Type B pancreatic cell (in vitro differentiated cells): Measurements from ENCODE around the gene CFAP221. TPM values are rescaled to one million over a fixed set of nuclear protein-coding genes. Genes with fewer than 3 reads are reported as not detected.

ENCODE experiments used
- DNase-seq: peaks from one replicate; pipeline ENCODE4 v3.0.0; 2021; ENCODE audit warnings: mixed read lengths; ENCODE audit not compliant: unreplicated experiment; ENCODE audit errors: extremely low spot score
- H3K27ac Mint-ChIP-seq: 2 replicates; pipeline ENCODE4 v1.8.0; 2021; ENCODE audit warnings: mild to moderate bottlenecking, mixed read lengths
- H3K27me3 Mint-ChIP-seq: 2 replicates; pipeline ENCODE4 v1.8.0; 2021; ENCODE audit warnings: mixed read lengths
- H3K36me3 Mint-ChIP-seq: 2 replicates; pipeline ENCODE4 v1.8.0; 2021; ENCODE audit warnings: mixed read lengths
- H3K4me1 Mint-ChIP-seq: one replicate; pipeline ENCODE4 v1.8.0; 2021; ENCODE audit warnings: mixed read lengths; ENCODE audit not compliant: unreplicated experiment
- H3K4me3 Mint-ChIP-seq: 2 replicates; pipeline ENCODE4 v1.8.0; 2021; ENCODE audit warnings: mild to moderate bottlenecking, mixed read lengths
- H3K9me3 Mint-ChIP-seq: 2 replicates; pipeline ENCODE4 v1.8.0; 2021; ENCODE audit warnings: mixed read lengths
- total RNA-seq: library from RNA; stranded (reverse); gene quantifications from 2 replicates; pipeline ENCODE4 v1.2.1, GENCODE V29; 2021; ENCODE audit warnings: low replicate concordance
- TF ChIP-seq, protein P1 (sequence below): fragments of 200-600 bp; sonication (generic); conservative IDR thresholded peaks from 2 replicates; pipeline ENCODE4 v1.5.0; 2021; ENCODE audit warnings: antibody characterized with exemption, mild to moderate bottlenecking

Gene CFAP221
- total RNA-seq, 1 donor from 2014 or later, result 4.8 TPM

DNA sequence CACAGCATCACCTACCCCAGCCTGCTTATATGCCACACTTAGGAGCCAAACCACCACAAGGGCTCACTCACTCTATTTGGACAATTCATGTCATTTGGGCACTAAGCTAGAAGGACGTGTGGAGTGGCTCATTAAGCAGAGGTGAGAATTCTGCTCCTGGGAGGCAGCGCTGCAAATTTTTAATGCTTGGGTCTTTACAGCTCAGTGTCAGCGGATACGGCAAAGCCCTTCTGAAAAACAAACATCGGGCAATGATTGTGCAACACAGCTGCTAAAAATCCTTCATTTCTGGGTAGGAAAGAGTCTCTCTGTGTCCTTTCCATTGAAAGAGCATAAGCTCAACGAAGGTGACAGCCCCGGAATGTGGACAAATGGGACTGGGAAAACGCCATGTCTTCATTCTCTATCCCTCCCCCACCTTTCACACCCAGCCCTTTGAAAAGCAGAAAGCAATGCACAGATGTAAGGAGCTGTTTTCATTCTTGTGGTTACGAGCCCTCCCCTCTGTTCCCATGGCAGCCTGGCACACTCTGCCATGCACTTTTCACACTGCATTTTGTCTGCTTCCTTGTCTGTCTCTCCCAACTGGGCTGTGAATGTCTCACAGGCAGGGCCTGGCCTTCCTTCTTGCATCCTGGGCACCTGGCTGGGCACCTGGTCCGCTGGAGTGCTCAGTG is 150.7 kb downstream of the CFAP221 start:
- no peak for DNase-seq
- H3K27me3 Mint-ChIP-seq, result peaks cover 2% of the 10 kb centered on the region
- peaks cover 6% of the 10 kb centered on the region for H3K36me3 Mint-ChIP-seq
- TF ChIP-seq, protein P1, sequence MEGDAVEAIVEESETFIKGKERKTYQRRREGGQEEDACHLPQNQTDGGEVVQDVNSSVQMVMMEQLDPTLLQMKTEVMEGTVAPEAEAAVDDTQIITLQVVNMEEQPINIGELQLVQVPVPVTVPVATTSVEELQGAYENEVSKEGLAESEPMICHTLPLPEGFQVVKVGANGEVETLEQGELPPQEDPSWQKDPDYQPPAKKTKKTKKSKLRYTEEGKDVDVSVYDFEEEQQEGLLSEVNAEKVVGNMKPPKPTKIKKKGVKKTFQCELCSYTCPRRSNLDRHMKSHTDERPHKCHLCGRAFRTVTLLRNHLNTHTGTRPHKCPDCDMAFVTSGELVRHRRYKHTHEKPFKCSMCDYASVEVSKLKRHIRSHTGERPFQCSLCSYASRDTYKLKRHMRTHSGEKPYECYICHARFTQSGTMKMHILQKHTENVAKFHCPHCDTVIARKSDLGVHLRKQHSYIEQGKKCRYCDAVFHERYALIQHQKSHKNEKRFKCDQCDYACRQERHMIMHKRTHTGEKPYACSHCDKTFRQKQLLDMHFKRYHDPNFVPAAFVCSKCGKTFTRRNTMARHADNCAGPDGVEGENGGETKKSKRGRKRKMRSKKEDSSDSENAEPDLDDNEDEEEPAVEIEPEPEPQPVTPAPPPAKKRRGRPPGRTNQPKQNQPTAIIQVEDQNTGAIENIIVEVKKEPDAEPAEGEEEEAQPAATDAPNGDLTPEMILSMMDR, result no peak
- H3K4me1 Mint-ChIP-seq, result peaks cover 19% of the 10 kb centered on the region
- peak overlapping the region; percentile 15 for H3K4me3 Mint-ChIP-seq
- no peaks in the 10 kb centered on the region for H3K9me3 Mint-ChIP-seq
- no peak overlapping the region for H3K27ac Mint-ChIP-seq

DNA sequence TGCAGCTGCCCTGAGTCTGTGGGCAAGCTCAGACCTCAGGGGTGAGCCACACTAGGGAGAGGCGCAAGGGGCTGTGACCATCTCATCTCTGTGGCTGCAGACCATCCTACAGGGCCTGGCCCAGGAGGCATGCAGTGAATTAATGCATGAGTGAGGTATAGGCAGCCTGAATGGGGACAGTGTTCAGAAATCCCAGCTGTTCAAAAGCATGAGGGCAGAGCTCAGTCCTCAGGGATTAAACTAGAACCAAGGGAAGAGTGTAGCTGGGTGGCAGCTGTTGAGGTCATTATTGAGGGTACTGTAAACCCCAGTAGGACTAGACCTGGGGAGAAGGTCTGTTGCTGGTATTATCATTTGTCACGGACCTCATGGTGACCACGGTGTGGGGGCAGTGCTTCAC is 151.8 kb downstream of the CFAP221 start:
- DNase-seq, result no peak
- Mint-ChIP-seq H3K27ac (no peak overlapping the region), H3K27me3 (peaks cover 4% of the 10 kb centered on the region), H3K4me1 (peaks cover 24% of the 10 kb centered on the region), H3K9me3 (no peaks in the 10 kb centered on the region), H3K36me3 (peaks cover 3% of the 10 kb centered on the region), H3K4me3 (no peak overlapping the region)
- TF ChIP-seq, protein P1, result no peak

DNA sequence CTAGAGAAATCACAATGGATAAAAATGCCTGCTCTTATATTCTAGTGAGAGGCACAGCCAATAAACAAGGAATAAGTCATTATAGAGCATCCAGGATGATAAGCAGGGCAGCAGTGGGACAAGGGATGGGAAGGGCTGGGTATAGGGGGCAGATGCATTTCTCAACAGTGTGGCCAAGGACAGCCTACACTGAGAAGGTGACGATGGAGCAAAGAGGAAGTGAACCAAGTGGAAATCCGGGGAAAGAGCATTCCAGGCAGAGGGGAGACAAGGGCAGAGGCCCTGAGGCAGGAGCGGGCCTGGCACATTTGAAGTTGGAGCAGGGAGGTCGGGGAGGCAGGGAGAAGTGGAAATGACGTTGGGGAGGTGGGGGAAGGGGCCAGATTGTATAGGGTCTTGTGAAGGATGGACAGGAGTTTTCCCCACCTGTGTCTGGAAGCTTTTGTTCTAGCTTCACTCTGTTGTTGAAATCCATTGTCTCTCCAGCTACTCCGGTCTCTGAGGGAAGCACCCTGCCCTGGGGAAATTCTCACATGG is 152.3 kb downstream of the CFAP221 start:
- peaks cover 4% of the 10 kb centered on the region for H3K27me3 Mint-ChIP-seq
- H3K9me3 Mint-ChIP-seq, result no peaks in the 10 kb centered on the region
- H3K4me1 Mint-ChIP-seq, result peaks cover 30% of the 10 kb centered on the region
- no peak for DNase-seq
- TF ChIP-seq, protein P1, result no peak
- no peak overlapping the region for H3K4me3 Mint-ChIP-seq
- peaks cover 3% of the 10 kb centered on the region for H3K36me3 Mint-ChIP-seq
- no peak overlapping the region for H3K27ac Mint-ChIP-seq

DNA sequence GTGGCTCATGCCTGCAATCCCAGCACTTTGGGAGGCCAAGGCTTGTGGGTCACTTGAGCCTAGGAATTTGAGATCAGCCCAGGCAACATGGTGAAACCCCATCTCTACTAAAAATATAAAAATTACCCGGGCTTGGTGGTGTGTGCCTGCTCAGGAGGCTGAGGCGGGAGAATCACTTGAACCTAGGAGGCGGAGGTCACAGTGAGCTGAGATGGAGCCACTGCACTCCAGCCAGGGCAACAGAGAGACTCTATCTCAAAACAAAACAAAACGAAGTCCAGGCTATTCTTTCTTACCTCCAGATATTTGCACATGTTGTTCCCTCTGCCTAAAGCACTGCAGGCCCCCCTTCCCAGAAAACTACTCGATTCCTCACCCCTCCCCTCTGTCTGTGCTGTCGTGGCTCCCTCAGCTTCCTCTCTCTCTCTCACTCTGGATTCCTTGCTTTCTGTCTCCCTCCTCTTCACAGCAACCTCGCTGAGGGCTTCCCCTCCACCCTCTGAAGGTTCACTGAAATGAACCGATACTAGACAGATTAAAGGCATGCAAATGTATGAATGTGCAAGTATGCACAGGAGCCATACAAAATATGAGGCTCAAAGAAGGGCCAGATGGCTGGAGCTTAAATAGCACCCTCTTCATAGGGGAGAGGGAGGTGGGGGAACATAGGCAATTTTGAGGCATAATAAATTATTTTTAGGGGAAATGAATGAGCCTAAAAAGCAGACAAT is 153.2 kb downstream of the CFAP221 start:
- Mint-ChIP-seq H3K4me1 (peaks cover 37% of the 10 kb centered on the region), H3K27me3 (peaks cover 4% of the 10 kb centered on the region), H3K27ac (no peak overlapping the region), H3K36me3 (peaks cover 3% of the 10 kb centered on the region), H3K9me3 (no peaks in the 10 kb centered on the region), H3K4me3 (no peak overlapping the region)
- TF ChIP-seq, protein P1, result no peak
- no peak for DNase-seq

DNA sequence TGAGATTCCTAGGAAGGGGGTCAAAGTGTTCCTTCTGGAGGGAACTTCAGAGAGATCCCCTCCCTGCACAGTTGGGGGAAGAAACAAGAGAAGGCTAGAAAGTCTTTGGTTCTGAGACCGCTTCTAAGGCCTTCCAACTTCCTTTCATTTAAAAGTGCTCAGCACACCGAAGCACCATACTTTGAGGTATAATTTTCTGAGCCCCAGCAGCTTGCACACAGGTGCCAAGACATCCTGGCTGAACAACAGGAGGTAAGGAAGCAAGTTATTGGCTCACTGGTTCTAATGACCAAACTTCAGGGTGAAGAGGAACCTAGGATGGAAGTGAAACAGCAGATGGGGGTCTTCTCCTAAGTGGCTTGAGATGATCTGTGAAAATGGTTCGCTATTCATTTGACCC is 154.0 kb downstream of the CFAP221 start:
- TF ChIP-seq, protein P1, result no peak
- DNase-seq, result no peak
- Mint-ChIP-seq H3K9me3 (no peaks in the 10 kb centered on the region), H3K27ac (no peak overlapping the region), H3K4me3 (no peak overlapping the region), H3K36me3 (peaks cover 3% of the 10 kb centered on the region), H3K27me3 (peaks cover 4% of the 10 kb centered on the region), H3K4me1 (peaks cover 37% of the 10 kb centered on the region)
